ENCODE results near the gene SLF2.

SLF2 gene

DNA sequence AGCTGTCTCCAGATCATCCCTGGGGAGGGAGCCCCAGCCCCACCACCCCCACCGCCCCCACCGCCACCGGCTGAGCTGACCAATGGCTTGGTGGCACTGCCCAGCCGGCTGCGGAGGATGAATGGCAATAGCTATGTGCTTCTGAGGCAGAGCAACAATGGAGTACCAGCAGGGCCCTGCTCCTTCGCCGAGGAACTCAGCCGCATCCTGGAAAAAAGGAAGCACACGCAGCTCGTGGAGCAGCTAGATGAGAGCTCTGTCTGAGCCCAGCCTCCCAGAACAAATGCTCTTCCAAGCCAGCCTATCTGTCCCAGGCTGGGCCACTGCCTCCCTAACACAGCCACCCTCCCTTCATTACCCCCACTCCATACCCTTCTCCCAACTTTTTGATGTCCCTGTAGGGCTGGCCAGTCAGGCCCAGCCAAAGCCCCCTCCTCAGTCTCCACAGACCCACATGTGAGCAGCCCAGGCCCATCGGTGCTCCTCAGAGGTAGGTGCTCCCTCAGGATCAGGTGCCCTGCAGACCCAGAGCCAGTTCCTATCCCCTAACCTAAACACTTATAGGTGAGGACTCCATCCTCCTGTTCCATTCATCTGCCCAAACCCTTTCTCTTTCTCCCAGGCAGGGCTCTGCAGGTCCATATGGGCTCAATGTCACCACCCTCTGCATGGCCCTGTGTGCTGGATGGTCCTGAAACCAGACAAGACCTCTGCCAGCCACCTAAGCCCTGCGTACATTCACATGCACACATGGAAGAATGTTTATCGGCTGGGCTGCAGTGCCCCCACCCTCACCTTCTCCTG, 71.3 kb downstream of the SLF2 start:
- DNase-seq = no peak

DNA sequence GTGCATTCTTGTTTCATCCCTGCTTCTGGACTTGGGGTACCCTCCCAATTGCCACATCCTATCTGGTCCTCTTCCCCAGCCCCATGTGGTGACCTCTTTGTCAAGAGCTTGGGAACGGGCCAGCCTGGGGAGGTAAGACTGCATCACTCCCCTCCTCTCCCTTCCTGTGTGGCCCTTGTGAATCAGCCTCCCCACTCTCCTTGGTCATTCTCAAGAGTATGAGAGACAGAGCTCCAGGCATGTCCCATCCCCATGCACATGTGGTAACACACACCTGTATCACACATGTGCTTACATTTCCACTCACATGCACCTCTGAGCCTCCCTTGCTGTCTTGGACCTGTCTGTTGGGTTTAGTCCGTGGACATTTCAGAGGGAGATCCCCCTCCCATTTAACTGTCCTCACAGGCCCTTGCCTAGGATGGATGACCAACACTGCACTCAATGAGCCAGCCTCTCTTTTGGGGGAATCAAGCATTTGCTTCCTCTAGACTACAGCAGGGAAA, 72.0 kb downstream of the SLF2 start:
- DNase-seq = no peak

DNA sequence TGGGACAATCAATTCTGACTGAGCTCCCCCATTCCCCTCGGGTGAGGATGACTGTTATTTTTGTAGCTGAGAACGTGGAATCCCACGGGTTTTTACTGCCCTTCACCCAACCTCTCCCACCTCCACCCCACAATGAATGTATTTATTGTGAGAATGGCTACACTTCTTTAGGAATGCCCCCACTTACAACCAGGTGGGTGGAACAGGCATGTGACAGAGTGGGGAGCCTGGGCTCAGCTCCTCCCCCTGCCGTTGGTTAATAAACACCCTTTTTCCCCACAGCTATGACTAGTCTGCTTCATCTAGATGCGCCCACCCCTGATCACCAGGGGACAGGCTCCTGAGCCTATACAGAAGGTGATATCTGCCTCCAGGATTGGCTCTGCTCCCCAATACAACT, 72.6 kb downstream of the SLF2 start:
- no peak for DNase-seq

DNA sequence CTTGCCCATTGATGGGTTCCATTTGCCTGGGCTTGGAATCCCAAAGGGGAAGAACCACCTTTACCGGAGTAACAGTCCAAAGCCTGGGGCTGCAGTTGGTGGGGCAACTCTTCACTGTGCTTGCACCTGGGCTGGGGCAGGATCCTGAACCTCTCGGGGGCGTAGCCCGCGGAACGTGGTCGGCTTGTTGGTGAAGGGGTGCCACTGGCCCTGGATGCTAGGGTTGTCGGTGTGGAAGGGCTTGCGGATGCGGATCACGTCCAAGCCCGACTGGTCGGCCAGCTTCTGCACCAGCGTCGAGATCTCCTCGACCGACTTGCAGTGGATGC, 73.8 kb downstream of the SLF2 start:
- DNase-seq = no peak

DNA sequence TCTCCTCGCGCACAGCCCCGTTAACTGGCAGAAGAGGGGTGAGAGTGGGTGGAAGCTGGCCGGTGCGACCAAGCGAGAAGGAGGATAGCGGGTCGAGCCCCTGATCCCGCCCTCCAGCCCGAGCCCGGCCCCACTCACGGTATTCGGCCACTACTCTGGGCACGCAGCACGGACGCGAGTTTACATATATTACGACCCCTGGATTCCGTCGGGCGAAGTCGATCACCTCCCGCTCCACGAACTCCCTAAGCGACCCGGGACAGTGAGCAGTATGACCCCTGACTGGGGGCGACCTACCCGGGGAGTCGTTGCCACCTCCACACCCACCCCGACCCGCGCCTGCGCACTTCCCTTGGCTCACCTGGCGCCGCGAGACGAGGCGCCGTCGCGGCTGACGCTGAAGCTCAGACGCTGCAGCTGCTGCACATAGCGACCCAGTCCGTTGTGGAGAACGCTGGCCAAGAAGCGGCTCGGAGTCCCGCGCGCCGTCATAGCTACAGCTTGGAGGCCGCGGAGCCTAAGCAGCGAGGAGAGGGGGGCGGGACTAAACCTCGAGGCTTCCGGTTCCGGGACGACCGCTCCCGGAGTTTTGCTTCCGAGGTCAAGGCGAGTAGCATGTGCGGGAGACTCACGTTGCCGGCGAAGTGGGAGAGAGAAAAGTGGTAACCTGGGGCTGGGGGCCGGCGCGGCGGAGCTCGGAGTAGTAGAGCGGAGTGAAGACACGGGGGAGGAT, 74.4 kb downstream of the SLF2 start, which contains the start of the genes MRPL43 and TWNK:
MRPL43 (minus strand) TSS at position 546 of the 733 bp plus-strand sequence; CDS start at position 492, 54 bp downstream.
TWNK (plus strand) TSS at position 592 of the 733 bp plus-strand sequence. CDS start 668 bp downstream, outside the sequence.
- DNase-seq = peak; percentile 3

DNA sequence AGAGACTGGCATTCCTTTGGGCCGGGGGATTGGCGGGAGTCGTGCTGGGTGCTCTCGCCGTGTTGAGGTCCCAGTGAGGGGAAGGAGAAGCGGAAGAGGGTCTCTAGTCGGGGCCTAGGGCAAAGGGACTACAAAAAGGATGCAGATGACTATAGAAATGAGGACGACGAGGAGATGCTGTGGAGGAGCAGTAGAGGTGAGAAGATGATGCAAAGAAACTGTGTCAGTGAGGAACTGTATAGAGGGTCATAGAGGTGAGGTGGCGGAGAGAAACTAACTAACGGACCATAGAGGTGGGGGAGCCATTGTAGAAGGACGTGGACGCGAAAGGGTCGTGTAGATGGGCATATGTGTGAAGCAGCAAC, 74.9 kb downstream of the SLF2 start:
- no peak for DNase-seq

- no peak for DNase-seq
Observed at GRCh38 chr10:100988166-100988565, 75.4 kb downstream of the SLF2 start.

- DNase-seq = no peak
Observed at GRCh38 chr10:100989088-100989487, 76.3 kb downstream of the SLF2 start.

DNA sequence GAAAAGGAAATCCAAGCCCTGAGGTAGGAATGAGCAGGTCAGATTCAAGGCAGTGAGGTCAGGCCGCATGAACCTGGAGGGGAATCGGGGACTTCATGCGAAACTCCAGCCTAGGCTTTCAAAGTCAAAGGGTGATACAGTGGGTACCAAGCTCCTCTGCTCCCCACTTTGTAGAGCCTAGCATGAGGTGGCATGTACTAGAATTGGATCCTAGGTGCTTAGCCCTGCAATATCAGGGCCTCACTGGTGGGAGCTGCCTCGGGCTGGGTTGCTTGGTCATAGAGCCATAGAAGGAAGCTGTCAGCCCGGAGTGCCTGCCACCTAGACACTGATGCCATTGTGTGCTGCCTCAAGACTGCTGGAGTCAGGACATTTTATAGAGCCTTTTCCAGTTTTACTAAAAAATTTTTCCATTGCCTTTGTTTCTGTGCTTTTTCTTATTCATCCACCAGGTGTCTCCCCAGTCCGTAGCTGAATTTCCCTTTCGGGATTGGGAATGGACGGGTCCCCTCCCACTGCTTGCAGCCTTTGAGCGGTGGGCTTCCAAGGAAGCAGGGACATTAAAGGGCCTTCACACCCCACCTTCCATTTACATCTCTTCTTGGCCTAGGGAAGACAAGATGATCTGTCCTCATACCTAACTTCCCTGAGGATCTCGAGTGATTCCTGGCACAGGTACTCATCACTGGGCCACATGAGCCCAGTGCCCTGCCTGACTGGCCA, 81.4 kb downstream of the SLF2 start:
- DNase-seq = no peak

DNA sequence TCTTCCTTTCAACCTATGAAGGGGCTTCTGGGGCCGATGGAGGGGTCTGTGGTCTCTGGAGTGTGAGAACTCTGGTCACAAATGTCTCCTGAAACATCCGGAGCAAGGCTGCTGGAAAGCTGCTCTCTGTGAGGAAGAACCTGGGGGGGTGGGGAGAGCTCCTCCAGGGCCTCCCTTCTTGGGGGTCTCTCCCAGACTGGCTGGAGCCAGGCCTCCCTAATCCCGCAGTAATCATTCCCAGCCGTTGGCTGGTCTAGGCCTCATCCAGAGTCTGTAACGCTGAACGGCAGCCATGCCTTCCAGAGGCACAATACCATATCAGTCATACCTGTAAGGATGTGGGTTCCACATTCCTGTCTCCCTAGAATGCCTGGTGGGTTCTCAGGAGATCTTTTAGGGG, 82.4 kb downstream of the SLF2 start:
- DNase-seq = no peak

DNA sequence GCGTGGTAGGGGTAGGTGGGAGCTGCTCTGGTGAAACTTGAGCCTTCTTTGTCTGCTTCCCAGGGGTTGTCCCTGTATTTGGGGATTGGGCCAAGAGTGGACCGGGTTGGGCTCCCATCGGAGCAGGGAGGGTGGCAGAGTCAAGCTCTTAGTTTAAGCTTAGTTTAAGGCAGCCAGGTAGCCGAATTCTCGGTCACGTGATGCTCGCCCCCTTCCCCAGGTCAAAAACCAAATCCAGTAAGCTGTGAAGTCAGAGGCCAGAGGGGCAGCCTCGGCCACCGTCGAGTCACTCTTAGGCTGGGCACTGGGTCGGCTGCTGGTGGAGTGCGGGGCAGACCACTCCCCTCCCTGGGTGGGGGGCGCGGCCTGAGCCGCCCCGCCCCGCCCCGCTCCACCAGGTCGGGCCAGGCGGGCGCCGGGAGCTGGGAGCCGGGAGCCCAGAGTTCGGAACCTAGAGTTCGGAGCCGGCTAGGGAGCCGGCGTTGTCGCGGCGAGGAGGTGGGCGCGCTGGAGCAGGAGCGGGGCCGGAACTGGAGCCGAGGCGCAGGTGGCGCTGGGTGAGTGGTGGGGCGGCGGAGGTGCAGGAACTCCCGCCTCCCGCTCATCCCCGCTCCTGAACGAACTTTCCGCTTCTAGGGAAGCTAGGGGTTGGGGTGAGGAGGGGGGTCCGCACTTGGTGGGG, 84.1 kb downstream of the SLF2 start:
- peak; percentile 2 for DNase-seq

- peak; percentile 28 for DNase-seq
Observed at GRCh38 chr10:100997360-100998182, 84.8 kb downstream of the SLF2 start.

DNA sequence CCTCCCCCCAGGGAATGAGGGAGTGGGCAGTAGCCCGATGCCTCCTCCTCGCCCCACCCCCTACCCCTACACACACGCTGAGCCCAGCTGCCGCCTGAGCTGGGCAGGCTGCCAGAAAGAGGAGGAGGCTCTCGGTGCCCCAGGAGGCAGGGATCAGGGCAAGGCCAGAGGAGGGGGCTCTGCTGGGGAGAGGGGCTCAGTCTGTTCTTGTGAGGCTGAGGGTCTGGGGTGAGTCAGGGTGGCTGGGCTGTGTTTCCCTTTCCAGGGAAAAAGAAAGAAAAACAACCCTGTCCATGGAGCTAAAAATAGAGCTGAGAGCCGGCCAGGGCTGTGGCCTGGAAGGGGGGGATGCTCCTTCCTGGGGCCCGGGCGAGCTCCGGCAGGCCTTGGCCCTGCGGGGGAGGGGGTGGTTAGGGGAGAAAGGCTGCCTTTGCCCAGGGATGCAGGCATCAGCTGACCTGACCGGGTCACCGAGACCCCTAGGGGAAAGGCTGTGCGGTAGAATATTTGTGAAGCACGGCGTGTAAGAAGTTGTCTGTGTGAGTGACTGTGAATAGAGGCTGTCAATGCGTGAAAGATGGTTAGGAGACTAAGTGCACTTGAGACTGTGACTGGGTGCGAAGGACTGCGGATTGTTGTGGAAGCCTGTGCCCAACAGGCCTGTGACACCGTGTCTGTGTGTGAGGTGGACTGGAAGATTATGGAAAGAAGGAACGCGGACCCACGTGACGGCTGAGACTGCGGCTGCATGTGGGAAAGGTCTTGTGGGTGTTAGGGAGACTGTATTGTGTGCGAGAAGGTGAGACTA, 85.6 kb downstream of the SLF2 start:
- DNase-seq = peak; percentile 74

DNA sequence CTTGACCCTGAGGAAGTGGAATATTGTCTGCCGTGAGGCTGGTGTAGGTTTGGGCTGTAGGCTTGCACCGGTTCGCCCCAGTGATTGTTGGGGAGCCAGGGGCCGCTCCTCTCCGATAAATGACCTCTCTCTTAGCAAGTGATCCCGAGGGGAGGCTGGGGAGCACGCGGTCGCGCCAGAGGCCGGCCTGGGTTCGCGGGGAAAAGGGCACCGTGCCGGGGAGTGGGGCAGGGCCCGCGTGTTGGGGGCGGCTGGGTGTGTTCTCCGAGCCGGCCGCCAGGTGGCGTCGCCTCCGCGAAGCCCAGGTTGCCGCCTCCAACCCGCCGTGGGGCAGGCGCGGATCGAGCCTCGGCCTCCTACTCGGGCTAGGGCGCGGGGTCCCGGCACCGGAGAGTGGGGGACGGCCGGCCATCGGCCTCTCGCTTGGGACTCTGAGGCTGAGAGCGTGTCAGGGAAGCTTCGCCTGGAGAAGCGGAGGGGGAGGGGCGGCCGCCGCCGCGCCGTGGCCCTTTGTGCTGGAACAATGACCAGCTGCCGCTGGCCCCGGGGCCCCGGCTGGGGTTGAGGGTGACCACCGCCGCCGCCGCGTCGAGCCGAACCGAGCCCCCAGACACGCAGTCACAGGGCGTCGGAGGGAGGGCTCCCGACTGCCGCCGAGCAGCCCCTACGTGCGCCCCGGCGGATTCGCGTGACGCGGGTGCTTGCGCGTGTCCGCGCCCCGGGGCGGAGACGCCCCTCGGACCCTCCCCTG, 86.4 kb downstream of the SLF2 start:
- DNase-seq = peak; percentile 14

DNA sequence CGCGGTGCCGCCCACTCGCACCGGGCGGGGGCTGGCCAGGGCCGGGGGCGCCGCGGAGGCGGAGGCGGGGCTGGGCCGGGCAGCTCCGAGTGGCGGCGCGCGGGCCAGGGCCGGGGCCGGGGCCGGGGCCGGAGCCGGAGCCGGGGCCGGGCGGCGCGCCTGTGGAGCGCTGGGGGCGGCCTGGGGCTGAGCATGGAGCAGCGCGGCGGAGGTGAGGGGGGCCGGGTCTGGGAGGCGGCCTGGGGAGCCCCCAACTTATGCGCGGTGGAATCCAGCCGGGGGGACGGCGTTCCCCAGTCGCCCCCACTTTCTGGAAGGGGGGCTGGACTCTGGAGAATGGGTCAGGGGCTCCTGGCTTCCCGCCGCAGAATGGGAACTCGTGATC, 87.0 kb downstream of the SLF2 start, which contains the start of gene LZTS2:
LZTS2 (plus strand) TSS at position 67 of the 385 bp plus-strand sequence. CDS start 2,731 bp downstream, outside the sequence.
- DNase-seq = no peak

- peak; percentile 4 for DNase-seq
Observed at GRCh38 chr10:101000127-101000914, 87.6 kb downstream of the SLF2 start.

DNA sequence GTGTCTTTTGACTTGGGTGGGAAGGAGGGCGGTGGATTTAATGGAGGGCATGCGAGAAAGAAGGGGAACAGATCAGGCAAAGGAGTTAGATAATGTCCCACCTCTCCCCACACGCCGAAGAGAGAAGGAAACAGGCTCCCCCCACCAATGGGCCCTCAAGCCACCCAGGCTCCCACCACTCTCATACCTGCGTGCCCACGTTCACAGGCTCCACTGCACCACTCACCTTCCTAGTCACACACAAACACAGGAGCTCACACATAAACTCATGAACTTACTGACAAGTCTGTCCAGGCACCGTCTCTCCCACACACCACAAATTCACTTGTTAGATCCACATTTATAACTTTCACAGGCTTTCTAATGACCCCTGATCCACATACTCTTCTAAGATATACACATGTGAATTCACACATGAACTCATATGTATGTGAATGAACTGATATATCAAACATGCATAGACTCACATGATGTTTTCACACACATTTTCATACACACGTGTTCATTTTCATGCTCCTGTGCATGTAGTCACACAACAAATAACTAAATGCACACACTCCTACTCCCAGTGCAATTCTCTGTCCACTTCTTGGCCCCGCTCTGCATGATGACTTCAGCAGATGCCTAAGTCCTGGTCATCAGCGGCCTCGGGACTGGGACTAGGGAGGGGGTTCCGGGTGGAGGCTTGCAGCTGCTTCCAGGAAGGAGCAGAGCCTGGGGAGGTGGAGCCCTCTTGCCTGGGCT, 88.3 kb downstream of the SLF2 start:
- no peak for DNase-seq

DNA sequence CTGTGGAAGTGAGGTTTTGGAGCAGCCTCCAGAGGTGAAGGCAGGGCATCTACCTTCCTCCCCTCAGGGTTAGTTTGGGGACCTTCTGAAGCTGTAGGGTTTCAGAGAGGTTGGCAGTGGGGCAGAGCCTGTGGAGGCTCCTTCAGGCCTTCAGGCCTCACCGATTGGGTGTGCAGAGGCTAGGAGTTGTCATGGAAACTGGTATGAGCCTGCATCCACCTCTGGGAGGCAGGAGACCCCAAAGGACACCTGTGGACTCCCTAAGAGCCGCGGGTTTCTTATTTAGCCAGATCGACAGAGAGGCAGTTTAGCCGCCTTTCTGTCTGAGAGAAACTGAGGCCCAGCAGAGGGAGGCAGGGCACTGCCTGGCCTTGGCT, 88.9 kb downstream of the SLF2 start:
- DNase-seq = no peak

GRCh38 chr10:101002456-101002855, 89.7 kb downstream of the SLF2 start:
- no peak for DNase-seq
